ENCODE results near the gene MARCHF6. TPM values are rescaled to one million over a fixed set of nuclear protein-coding genes. Genes with fewer than 3 reads are reported as not detected.
"Not testable (repeated sequence)": the region's sequence is repeated elsewhere in the genome, so short reads cannot be mapped to it uniquely, and the experiment has no call there.

The MARCHF6 gene
- total RNA-seq, 2 experiments from 2014 or later = 82.7 to 86.1 TPM

DNA sequence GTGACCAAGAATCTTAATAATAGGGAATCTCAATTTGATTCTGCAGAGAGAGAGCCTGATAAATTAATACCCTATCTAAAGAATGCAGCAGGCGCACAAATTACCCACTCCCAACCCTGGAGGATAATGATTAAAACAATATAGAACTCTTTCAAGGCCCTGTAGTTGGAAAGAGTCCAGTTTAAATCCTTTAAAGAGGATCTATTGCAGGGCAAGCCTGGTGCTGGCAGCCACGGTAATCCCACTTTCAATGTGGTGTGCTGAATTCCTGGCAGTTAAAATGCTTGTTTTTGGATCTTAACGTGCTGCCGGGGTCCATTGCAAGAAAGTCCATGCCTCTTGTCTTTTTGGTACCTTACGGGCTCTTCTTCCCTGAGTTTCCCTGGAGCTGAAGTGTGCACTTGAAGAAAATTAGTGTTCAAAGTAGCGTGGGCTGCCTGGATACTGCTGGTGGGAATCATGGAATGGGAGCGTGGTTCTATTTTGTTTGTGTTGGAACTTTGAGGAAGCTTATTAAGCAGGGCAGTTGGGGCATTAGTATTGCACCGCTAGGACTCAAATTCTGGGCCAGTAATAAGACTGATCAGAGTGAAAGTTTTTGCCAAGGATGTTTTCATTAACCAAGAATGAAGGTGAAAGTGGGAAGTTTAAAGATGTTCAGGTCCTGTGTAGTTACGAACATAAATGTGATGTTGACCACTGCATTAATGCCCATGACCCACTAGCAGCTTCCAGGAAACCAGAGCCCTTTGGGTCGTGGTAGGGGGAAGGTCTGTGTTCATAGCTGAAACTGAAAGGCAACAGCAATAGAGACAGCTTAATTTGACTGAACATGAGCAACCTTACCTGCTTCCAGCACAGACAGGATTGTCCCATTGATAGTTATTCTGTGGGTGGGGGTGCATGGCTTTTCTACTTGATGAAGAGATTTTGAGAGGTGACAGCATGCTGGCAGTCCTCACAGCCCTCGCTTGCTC, 20.8 kb downstream of the MARCHF6 start:
- Mint-ChIP-seq H3K27ac (peak overlapping the region; percentile 72), H3K4me3 (no peak overlapping the region), H3K9me3 (no peaks in the 10 kb centered on the region), H3K36me3 (peaks cover 41% of the 10 kb centered on the region), H3K27me3 (no peaks in the 10 kb centered on the region), H3K4me1 (peaks cover 65% of the 10 kb centered on the region)
- no peak for DNase-seq

DNA sequence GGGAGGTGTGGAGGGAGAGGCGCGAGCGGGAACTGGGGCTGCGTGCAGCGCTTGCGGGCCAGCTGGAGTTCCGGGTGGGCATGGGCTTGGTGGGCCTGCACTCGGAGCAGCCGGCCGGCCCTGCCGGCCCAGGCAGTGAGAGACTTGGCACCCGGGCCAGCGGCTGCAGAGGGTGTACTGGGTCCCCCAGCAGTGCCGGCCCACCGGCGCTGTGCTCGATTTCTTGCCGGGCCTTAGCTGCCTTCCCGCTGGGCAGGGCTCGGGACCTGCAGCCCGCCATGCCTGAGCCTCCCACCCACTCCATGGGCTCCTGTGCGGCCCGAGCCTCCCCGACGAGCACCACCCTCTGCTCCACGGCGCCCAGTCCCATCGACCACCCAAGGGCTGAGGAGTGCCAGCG, 21.7 kb downstream of the MARCHF6 start:
- not testable (repeated sequence) for H3K4me3 Mint-ChIP-seq, H3K9me3 Mint-ChIP-seq, DNase-seq, H3K27me3 Mint-ChIP-seq, H3K27ac Mint-ChIP-seq
- Mint-ChIP-seq H3K4me1 (peaks cover 61% of the 10 kb centered on the region), H3K36me3 (peaks cover 42% of the 10 kb centered on the region)

DNA sequence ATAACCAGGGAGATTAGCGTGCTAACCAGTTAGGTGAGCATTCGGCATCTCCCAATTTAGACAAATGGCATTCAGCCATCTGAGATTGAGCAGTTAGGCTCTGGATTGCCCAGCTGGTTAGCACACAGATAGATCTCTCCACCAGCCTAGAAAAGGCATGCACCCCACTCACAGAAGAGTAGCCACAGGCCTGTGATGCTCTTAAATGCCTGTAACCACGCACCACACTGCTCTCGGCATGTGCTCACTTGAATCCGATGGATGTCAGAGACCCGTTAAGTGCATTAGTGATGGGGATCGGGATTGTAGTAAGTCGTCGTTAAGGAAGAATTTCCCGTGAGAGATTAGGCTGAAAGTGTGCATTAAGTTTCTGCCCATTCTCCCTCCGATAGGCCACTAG, 23.0 kb downstream of the MARCHF6 start:
- no peak for DNase-seq

DNA sequence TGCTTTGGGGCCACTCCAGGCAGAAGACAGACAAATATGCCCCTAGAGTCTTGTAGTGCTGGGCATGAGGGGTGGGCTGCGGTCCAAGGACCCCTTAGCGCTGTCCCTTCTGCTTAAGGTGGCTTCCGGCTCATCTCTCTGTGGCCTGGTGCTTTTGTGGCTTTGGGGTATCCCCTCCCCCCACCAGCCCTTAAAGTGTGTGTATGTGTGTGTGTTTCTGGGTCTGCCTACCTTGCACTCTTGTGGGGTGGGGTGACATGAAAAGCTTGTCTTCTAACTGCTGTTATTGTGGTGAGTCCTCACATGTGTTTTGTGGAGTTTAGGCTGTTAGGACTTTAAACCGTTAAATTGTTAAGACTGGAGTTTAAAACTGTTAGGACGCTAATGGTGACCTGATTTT, 23.6 kb downstream of the MARCHF6 start:
- peaks cover 39% of the 10 kb centered on the region for H3K36me3 Mint-ChIP-seq
- peak overlapping the region; percentile 29 for H3K4me3 Mint-ChIP-seq
- H3K27me3 Mint-ChIP-seq = no peaks in the 10 kb centered on the region
- H3K9me3 Mint-ChIP-seq = no peaks in the 10 kb centered on the region
- peak; percentile 17 for DNase-seq
- peaks cover 49% of the 10 kb centered on the region for H3K4me1 Mint-ChIP-seq
- H3K27ac Mint-ChIP-seq = peak overlapping the region; percentile 68

More for the DNA sequence above, 23.0 kb downstream of the MARCHF6 start:
- Mint-ChIP-seq H3K36me3 (peaks cover 37% of the 10 kb centered on the region), H3K27ac (no peak overlapping the region), H3K27me3 (no peaks in the 10 kb centered on the region), H3K9me3 (no peaks in the 10 kb centered on the region), H3K4me3 (no peak overlapping the region), H3K4me1 (peaks cover 51% of the 10 kb centered on the region)

DNA sequence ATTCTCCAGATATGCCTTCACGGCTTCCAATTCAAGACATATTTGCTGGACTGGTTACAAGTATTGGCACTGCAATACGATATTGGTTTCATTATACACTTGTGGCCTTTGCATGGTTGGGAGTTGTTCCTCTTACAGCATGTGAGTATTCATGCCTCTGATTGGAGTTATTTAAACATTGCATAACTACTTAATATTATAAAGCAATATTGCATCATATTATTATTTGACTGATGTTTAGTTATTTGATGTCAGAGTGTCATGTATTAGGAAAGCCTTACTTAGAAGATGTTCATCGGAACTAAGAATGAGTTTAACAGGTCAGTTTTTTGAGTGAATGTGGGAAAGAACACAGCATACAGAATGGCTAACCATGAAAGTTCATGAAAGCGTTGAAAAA, 28.3 kb downstream of the MARCHF6 start:
- no peaks in the 10 kb centered on the region for H3K27me3 Mint-ChIP-seq
- H3K27ac Mint-ChIP-seq = no peak overlapping the region
- H3K9me3 Mint-ChIP-seq = no peaks in the 10 kb centered on the region
- no peak for DNase-seq
- no peak overlapping the region for H3K4me3 Mint-ChIP-seq
- peaks cover 27% of the 10 kb centered on the region for H3K36me3 Mint-ChIP-seq
- peaks cover 15% of the 10 kb centered on the region for H3K4me1 Mint-ChIP-seq

DNA sequence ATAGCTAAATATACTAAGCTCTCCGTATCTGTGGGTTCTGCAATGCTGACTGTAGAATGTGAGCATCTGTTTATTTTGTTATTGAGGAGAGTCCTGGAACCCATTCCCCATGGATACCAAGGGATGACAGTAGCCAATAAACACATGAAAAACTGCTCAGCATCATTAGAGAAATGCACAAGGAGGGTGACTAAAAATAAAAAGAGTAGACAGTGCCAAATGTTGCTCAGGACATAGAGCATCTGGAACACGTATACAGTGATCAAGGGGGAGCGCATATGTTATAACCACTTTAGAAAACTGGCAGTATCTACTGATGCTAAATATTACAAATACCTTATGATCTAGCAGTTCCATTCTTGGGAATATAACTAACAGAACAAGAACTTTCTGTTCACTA, 31.0 kb downstream of the MARCHF6 start:
- no peak for DNase-seq
- Mint-ChIP-seq H3K4me1 (peaks cover 1% of the 10 kb centered on the region), H3K4me3 (no peak overlapping the region), H3K36me3 (peaks cover 19% of the 10 kb centered on the region), H3K9me3 (no peaks in the 10 kb centered on the region), H3K27me3 (no peaks in the 10 kb centered on the region), H3K27ac (no peak overlapping the region)

DNA sequence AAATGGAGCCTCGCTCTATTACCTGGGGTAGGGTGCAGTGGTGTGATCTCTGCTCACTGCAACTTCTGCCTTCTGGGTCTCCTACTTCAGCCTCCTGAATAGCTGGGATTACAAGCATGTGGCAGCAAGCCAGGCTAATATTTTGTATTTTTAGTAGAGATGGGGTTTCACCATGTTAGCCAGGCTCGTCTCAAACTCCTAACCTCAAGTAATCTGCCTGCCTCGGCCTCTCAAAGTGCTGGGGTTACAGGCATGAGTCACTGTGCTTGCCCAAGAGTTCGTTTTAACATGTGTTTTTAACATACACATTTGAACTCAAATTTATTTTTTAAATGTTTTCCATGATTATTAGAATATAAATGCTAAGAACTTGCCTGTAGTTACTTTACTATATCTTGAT, 34.2 kb downstream of the MARCHF6 start:
- Mint-ChIP-seq H3K4me1 (peaks cover 1% of the 10 kb centered on the region), H3K9me3 (no peaks in the 10 kb centered on the region), H3K36me3 (peaks cover 27% of the 10 kb centered on the region), H3K27ac (no peak overlapping the region), H3K4me3 (no peak overlapping the region), H3K27me3 (no peaks in the 10 kb centered on the region)
- no peak for DNase-seq

DNA sequence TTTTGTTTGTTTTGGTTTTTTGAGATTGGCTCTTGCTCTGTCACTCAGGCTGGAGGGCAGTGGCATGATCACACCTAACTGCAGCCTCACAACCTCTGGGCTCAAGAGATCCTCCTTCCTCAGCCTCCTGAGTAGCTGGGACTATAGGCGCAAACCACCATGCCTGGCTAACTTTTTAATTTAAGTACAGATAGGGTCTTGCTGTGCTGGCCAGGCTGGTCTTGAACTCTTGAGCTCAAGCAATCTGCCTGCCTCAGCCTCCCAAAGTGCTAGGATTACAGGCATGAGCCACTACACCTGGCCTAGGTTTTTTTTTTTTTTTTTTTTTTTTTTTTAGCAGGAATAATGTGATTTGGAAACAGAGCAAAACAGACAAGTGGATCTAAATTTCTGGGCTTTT, 37.6 kb downstream of the MARCHF6 start:
- Mint-ChIP-seq H3K27me3 (no peaks in the 10 kb centered on the region), H3K4me1 (no peaks in the 10 kb centered on the region), H3K27ac (no peak overlapping the region), H3K9me3 (no peaks in the 10 kb centered on the region), H3K36me3 (peaks cover 21% of the 10 kb centered on the region), H3K4me3 (no peak overlapping the region)
- DNase-seq = no peak

DNA sequence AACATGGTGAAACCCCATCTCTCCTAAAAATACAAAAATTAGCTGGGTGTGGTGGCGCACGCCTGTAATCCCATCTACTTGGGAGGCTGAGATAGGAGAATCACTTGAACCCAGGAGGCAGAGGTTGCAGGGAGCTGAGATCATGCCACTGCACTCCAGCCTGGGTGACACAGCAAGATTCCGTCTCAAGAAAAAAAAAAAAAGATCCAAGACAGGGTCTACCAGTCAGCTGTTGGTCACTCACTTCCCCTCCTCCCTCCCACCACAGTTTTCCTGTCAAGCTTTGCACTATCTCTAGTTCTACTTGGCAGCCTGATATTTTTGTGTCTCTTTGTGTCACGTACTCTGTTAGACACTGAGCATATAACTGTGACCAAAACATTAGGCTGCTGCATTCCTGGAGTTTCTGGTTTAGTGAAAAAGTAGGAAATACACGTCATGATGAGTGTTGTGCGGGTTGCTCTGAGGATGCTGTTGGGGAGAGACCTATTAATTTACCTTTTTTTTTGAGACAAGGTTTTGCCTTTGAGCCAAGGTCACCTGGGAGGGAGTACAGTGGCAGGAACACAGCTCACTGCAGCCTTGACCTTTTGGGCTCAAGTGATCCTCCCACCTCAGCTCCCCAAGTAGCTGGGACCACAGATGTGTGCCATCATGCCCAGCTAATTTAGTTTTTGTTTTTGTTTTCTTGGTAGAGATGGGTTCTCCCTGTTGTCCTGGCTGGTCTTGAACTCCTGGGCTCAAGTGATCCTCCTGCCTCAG, 39.3 kb downstream of the MARCHF6 start:
- H3K27me3 Mint-ChIP-seq, H3K4me3 Mint-ChIP-seq, DNase-seq, H3K27ac Mint-ChIP-seq, H3K9me3 Mint-ChIP-seq, H3K4me1 Mint-ChIP-seq: not testable (repeated sequence)
- H3K36me3 Mint-ChIP-seq = peaks cover 24% of the 10 kb centered on the region

DNA sequence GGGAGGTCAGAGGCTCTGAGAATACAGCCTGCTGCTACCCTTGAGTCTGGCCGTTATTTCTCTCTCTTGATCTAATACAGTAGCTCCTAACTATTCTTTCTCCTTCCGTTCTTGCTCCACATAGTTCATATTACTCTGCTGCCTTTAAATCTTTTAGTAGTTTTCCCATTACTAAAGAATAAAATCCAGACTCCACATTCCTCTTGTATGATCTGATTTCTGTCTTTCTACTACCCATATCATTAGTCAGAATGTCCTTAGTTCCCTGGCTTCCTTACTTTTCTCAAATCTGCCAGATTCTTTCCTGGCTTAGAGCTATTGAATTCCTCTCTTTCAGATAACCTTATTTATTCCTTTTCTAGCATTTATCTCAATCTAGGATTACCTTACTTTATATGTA, 40.0 kb downstream of the MARCHF6 start:
- Mint-ChIP-seq H3K27ac (no peak overlapping the region), H3K4me1 (no peaks in the 10 kb centered on the region), H3K36me3 (peaks cover 24% of the 10 kb centered on the region), H3K4me3 (no peak overlapping the region), H3K27me3 (no peaks in the 10 kb centered on the region), H3K9me3 (no peaks in the 10 kb centered on the region)
- no peak for DNase-seq

DNA sequence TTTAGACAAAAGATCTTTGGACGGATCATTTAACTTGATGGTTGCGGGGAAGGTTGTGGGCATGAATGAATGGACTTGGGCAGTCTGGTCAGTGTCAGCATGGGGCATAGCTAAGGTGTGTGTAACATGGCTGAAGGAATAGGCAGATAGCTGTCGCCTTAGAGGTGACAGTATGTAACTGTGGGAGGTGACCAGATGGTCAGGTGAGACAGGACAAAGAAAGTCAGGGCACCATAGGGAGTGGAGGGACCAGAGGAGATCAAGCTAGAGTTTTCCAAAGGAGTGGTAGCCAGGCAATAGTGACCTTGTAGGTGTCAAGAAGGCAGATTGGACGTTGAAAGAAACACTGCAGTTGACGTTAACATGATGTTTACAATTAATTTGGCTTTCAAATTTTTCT, 43.1 kb downstream of the MARCHF6 start:
- no peak for DNase-seq
- Mint-ChIP-seq H3K4me1 (peaks cover 9% of the 10 kb centered on the region), H3K27me3 (no peaks in the 10 kb centered on the region), H3K36me3 (peaks cover 24% of the 10 kb centered on the region), H3K27ac (no peak overlapping the region), H3K4me3 (no peak overlapping the region), H3K9me3 (no peaks in the 10 kb centered on the region)

DNA sequence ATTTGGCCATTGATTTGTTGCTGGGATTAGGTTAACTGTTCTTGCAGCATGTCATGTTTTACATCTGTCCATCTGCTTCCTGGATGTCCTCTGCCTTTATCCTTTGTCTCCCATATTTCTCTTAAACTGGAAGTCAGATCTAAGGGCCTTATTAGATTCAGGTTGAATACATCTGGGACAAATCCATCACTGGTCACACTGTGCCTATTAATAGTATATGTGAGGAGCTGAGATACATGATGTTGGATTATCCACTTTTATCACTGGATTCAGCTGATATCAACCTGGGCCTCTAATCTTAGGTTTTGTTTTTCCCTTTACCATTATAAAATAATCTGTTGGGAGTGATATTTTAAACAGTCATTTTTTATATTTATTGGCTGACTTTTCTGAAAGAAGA, 46.3 kb downstream of the MARCHF6 start:
- no peak overlapping the region for H3K27ac Mint-ChIP-seq
- no peaks in the 10 kb centered on the region for H3K9me3 Mint-ChIP-seq
- peaks cover 10% of the 10 kb centered on the region for H3K36me3 Mint-ChIP-seq
- H3K4me3 Mint-ChIP-seq = no peak overlapping the region
- peaks cover 9% of the 10 kb centered on the region for H3K4me1 Mint-ChIP-seq
- DNase-seq = no peak
- H3K27me3 Mint-ChIP-seq = no peaks in the 10 kb centered on the region

DNA sequence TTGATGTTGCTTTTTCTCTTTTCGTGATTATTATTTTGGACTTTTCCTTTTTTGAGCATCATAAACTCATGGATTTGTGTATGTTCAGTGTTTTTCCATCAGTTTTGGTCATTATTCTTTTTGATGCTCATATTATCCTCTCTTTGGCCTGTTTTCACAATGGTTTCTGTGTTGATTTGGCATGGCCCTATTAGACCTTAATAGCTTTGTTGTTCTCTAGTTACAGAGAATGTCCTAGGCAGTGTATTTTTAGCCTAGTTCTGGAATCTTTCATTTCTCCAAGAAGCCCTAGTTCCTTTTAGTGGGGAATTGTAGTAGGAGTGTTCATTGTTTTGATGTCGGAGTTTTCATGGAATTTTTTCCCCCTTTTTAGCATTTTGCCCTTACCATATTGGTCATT, 46.9 kb downstream of the MARCHF6 start:
- no peak overlapping the region for H3K4me3 Mint-ChIP-seq
- H3K27ac Mint-ChIP-seq = no peak overlapping the region
- H3K36me3 Mint-ChIP-seq = peaks cover 10% of the 10 kb centered on the region

DNA sequence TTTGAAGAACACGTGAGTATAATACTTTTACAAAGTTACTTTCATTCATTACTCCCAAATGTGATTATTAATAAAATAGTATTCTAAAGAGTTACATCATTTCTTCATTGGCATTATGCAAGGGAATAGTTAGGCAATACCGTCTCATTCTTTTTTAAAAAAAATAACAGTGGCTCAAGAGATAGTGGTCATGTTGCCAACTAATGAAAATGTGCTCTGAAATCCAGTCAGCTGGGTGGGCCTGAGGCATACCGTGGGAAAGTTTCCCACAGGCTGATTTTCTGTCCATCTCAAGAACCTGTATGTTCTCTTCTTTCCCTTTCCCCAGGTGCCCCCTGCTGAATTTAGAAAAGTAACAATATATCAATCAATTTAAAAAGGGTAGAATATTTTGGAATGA, 47.3 kb downstream of the MARCHF6 start:
- Mint-ChIP-seq H3K27ac (no peak overlapping the region), H3K36me3 (peaks cover 10% of the 10 kb centered on the region)
- DNase-seq = no peak

More for the DNA sequence above, 46.9 kb downstream of the MARCHF6 start:
- DNase-seq = no peak
- Mint-ChIP-seq H3K9me3 (no peaks in the 10 kb centered on the region), H3K27me3 (no peaks in the 10 kb centered on the region), H3K4me1 (peaks cover 9% of the 10 kb centered on the region)

DNA sequence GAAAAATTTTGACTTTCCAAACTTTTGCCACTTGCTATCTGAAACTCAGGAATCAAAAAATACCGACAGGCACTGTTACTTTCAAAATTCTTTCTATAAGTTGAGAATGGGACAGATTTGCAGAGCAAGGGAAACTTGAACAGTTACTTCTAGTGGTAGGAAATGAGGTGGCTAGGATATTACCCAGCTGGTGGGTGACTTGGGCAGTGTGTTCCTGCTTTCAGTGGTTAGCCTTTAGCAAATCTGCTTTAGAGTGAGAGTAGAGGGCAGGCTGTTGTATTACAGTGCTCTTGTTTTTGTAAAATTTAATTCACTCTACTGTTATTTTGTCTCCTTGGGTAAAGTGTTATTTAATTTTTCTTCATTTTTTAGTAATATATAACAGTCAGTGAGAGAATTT, 48.0 kb downstream of the MARCHF6 start:
- peaks cover 7% of the 10 kb centered on the region for H3K36me3 Mint-ChIP-seq
- H3K9me3 Mint-ChIP-seq = no peaks in the 10 kb centered on the region
- H3K4me1 Mint-ChIP-seq = peaks cover 9% of the 10 kb centered on the region
- no peak for DNase-seq
- H3K27ac Mint-ChIP-seq = no peak overlapping the region
- H3K27me3 Mint-ChIP-seq = no peaks in the 10 kb centered on the region
- no peak overlapping the region for H3K4me3 Mint-ChIP-seq

More for the DNA sequence above, 47.3 kb downstream of the MARCHF6 start:
- Mint-ChIP-seq H3K4me1 (peaks cover 9% of the 10 kb centered on the region), H3K4me3 (no peak overlapping the region), H3K27me3 (no peaks in the 10 kb centered on the region), H3K9me3 (no peaks in the 10 kb centered on the region)
